K562 (cell line): Measurements from ENCODE around the gene SYMPK. TPM values are rescaled to one million over a fixed set of nuclear protein-coding genes. Genes with fewer than 3 reads are reported as not detected.

Experiments
- BDP1 ChIP-seq: IDR thresholded peaks from 3 replicates; pipeline ENCODE4 v1.6.1; 2011; ENCODE audit not compliant: insufficient read length, insufficient read depth
- CAMTA2 ChIP-seq: fragments of 250-450 bp; sonication (Bioruptor Pico); conservative IDR thresholded peaks from 2 replicates; pipeline ENCODE4 v1.5.1; 2022
- FUS ChIP-seq: fragments of 200-400 bp; formaldehyde crosslinking; optimal IDR thresholded peaks from 2 replicates; pipeline ENCODE3; 2017; ENCODE audit warnings: low read depth, low read length
- HDAC6 ChIP-seq: IDR thresholded peaks from 2 replicates; pipeline ENCODE4 v1.6.1; 2012; ENCODE audit warnings: low read depth, mild to moderate bottlenecking, control low read depth, inconsistent platforms, low read length, moderate library complexity
- HMGN3 ChIP-seq: IDR thresholded peaks from 2 replicates; pipeline ENCODE4 v1.6.1; 2011; ENCODE audit warnings: borderline replicate concordance, low read depth, mild to moderate bottlenecking, mixed read lengths, low read length; ENCODE audit not compliant: insufficient read length; ENCODE audit errors: extremely low read depth
- MXI1 ChIP-seq: IDR thresholded peaks from 2 replicates; pipeline ENCODE4 v1.6.1; 2011; ENCODE audit warnings: low read depth, mild to moderate bottlenecking, improper control_type of control experiment, low read length
- NCOA4 ChIP-seq: fragments of 450-650 bp; IDR thresholded peaks from 2 replicates; pipeline ENCODE4 v1.6.1; 2018; ENCODE audit warnings: mild to moderate bottlenecking; ENCODE audit not compliant: partially characterized antibody
- RNF2 ChIP-seq: sonication (generic); IDR thresholded peaks from 2 replicates; pipeline ENCODE4 v1.6.1; 2016
- TCF7L2 ChIP-seq: fragments of 150-350 bp; IDR thresholded peaks from 2 replicates; pipeline ENCODE4 v1.6.1; 2016; ENCODE audit warnings: low read depth, mild to moderate bottlenecking, low read length, moderate library complexity
- TSC22D4 ChIP-seq: fragments of 450-650 bp; IDR thresholded peaks from 2 replicates; pipeline ENCODE4 v1.6.1; 2016; ENCODE audit warnings: missing genetic modification characterization, missing biosample characterization, control low read depth
- ZFP30 ChIP-seq: fragments of 250-450 bp; sonication (Bioruptor Pico); IDR thresholded peaks from 2 replicates; pipeline ENCODE4 v1.8.0; 2022; ENCODE audit warnings: moderate library complexity, mild to moderate bottlenecking, inconsistent platforms, borderline replicate concordance
- ZNF146 ChIP-seq: IDR thresholded peaks from one replicate; pipeline ENCODE4 v1.6.1; 2018; ENCODE audit warnings: missing compliant biosample characterization; ENCODE audit not compliant: unreplicated experiment
- ZNF165 ChIP-seq: fragments of 250-450 bp; sonication (Bioruptor Pico); IDR thresholded peaks from 2 replicates; pipeline ENCODE4 v1.4.0; 2020; ENCODE audit warnings: borderline replicate concordance
- ZNF561 ChIP-seq: fragments of 450-650 bp; formaldehyde crosslinking; conservative IDR thresholded peaks from 2 replicates; pipeline ENCODE4 v1.4.0; 2020; ENCODE audit warnings: mild to moderate bottlenecking, moderate library complexity
- ZNF586 ChIP-seq: fragments of 450-650 bp; formaldehyde crosslinking; conservative IDR thresholded peaks from 2 replicates; pipeline ENCODE4 v1.4.0; 2020; ENCODE audit warnings: mild to moderate bottlenecking, moderate library complexity
- ZNF780A ChIP-seq: fragments of 250-450 bp; sonication (Bioruptor Pico); IDR thresholded peaks from 2 replicates; pipeline ENCODE4 v1.5.0; 2021; ENCODE audit warnings: mild to moderate bottlenecking
- polyA plus RNA-seq, 8 experiments: library from polyadenylated mRNA; depleted of rRNA in 4 of 8; stranded (reverse) in 5 of 8; unstranded in 3 of 8; fragments of >200 nt; fragmentation: Nextera tagmentation in 2 of 8; fragmentation: Illumina TruSeq in 1 of 8; extraction: Ambion mirVana in 2 of 8; extraction: Trizol in 1 of 8; gene quantifications; 2 replicates each; pipeline versions ENCODE4 v1.2.1 to v1.2.3, GENCODE V29; 2011 to 2014; ENCODE audit warnings: inconsistent platforms in 1 of 8, missing spikeins in 1 of 8
- total RNA-seq, 7 experiments: library from RNA; depleted of rRNA in 6 of 7; stranded (reverse); fragments of >200 nt in 6 of 7; fragmentation: Illumina TruSeq in 2 of 7; extraction: Trizol in 2 of 7; gene quantifications; 2 replicates each; pipeline versions ENCODE4 v1.2.1 to v1.2.3, GENCODE V29; 2011 to 2021; ENCODE audit warnings: low replicate concordance in 1 of 7
- TF ChIP-seq, protein P1 (sequence below): fragments of 450-650 bp; IDR thresholded peaks from 2 replicates; pipeline ENCODE4 v1.6.1; 2018; ENCODE audit warnings: mild to moderate bottlenecking, low read depth; ENCODE audit not compliant: partially characterized antibody
- TF ChIP-seq, protein P2 (sequence below): fragments of 450-650 bp; formaldehyde crosslinking; IDR thresholded peaks from 2 replicates; pipeline ENCODE4 v1.4.0; 2020; ENCODE audit warnings: mild to moderate bottlenecking, moderate library complexity
- TF ChIP-seq, protein P3 (sequence below): fragments of 250-450 bp; sonication (Bioruptor Pico); IDR thresholded peaks from 2 replicates; pipeline ENCODE4 v1.5.0; 2021; ENCODE audit warnings: mild to moderate bottlenecking, borderline replicate concordance
- TF ChIP-seq, protein P4 (sequence below): sonication (generic); formaldehyde crosslinking; IDR thresholded peaks from 2 replicates; pipeline ENCODE4 v1.8.0; 2022; ENCODE audit warnings: missing genetic modification reagents, mild to moderate bottlenecking, borderline replicate concordance

The SYMPK gene
- total and polyA plus RNA-seq, 9 of the 15 experiments (the other 6 are each of a cell fraction or from before 2014, with no cell fraction given): 0.73 to 95.5 (median 58.4) TPM

DNA sequence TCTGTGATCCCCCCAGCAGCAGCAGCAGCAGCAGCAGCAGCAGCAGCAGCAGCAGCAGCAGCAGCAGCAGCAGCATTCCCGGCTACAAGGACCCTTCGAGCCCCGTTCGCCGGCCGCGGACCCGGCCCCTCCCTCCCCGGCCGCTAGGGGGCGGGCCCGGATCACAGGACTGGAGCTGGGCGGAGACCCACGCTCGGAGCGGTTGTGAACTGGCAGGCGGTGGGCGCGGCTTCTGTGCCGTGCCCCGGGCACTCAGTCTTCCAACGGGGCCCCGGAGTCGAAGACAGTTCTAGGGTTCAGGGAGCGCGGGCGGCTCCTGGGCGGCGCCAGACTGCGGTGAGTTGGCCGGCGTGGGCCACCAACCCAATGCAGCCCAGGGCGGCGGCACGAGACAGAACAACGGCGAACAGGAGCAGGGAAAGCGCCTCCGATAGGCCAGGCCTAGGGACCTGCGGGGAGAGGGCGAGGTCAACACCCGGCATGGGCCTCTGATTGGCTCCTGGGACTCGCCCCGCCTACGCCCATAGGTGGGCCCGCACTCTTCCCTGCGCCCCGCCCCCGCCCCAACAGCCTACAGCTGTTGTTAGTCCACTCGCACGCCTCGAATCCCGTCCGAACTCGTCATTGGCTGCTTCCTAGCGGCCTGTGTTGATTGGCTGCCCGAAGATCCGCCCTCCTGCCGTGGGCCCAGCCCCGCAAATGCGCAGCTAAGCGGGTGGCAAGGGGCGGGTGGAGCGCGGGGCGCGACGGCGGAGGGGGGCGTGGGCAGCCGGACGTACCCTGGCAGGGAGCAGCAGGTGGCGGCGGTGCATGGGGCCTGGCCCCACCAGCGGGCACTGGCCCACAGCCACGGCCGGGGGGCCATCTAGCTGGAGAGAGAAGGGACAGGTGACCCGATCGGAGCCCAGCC, 92.5 kb downstream of the SYMPK start (continued):
- TF ChIP-seq TCF7L2 (no peak), CAMTA2 (CRISPR knock-in tag) (no peak), FUS (no peak), ZNF146 (CRISPR knock-in tag) (no peak), ZNF780A (CRISPR knock-in tag) (0 out of 2 replicates have a peak, but pooled peaks have one; percentile 48), BDP1 (no peak), NCOA4 (no peak), HDAC6 (no peak), ZNF586 (CRISPR knock-in tag) (no peak), ZFP30 (CRISPR knock-in tag) (no peak), RNF2 (no peak; the same call in 1 of the 2 replicates), MXI1 (peak; percentile 75; the same call in 1 of the 2 replicates), ZNF561 (CRISPR knock-in tag) (no peak), HMGN3 (peak; percentile 91), TSC22D4 (tag) (no peak), ZNF165 (CRISPR knock-in tag) (no peak)
- TF ChIP-seq, protein P1, sequence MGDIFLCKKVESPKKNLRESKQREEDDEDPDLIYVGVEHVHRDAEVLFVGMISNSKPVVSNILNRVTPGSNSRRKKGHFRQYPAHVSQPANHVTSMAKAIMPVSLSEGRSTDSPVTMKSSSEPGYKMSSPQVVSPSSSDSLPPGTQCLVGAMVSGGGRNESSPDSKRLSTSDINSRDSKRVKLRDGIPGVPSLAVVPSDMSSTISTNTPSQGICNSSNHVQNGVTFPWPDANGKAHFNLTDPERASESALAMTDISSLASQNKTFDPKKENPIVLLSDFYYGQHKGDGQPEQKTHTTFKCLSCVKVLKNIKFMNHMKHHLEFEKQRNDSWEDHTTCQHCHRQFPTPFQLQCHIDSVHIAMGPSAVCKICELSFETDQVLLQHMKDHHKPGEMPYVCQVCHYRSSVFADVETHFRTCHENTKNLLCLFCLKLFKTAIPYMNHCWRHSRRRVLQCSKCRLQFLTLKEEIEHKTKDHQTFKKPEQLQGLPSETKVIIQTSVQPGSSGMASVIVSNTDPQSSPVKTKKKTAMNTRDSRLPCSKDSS: no peak
- TF ChIP-seq, protein P2, sequence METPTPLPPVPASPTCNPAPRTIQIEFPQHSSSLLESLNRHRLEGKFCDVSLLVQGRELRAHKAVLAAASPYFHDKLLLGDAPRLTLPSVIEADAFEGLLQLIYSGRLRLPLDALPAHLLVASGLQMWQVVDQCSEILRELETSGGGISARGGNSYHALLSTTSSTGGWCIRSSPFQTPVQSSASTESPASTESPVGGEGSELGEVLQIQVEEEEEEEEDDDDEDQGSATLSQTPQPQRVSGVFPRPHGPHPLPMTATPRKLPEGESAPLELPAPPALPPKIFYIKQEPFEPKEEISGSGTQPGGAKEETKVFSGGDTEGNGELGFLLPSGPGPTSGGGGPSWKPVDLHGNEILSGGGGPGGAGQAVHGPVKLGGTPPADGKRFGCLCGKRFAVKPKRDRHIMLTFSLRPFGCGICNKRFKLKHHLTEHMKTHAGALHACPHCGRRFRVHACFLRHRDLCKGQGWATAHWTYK (CRISPR knock-in tag): peak; percentile 31; the same call in 1 of the 2 replicates
- TF ChIP-seq, protein P3, sequence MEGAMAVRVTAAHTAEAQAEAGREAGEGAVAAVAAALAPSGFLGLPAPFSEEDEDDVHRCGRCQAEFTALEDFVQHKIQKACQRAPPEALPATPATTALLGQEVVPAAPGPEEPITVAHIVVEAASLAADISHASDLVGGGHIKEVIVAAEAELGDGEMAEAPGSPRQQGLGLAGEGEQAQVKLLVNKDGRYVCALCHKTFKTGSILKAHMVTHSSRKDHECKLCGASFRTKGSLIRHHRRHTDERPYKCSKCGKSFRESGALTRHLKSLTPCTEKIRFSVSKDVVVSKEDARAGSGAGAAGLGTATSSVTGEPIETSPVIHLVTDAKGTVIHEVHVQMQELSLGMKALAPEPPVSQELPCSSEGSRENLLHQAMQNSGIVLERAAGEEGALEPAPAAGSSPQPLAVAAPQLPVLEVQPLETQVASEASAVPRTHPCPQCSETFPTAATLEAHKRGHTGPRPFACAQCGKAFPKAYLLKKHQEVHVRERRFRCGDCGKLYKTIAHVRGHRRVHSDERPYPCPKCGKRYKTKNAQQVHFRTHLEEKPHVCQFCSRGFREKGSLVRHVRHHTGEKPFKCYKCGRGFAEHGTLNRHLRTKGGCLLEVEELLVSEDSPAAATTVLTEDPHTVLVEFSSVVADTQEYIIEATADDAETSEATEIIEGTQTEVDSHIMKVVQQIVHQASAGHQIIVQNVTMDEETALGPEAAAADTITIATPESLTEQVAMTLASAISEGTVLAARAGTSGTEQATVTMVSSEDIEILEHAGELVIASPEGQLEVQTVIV (CRISPR knock-in tag): no peak
- TF ChIP-seq, protein P4, sequence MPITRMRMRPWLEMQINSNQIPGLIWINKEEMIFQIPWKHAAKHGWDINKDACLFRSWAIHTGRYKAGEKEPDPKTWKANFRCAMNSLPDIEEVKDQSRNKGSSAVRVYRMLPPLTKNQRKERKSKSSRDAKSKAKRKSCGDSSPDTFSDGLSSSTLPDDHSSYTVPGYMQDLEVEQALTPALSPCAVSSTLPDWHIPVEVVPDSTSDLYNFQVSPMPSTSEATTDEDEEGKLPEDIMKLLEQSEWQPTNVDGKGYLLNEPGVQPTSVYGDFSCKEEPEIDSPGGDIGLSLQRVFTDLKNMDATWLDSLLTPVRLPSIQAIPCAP (CRISPR knock-in tag): no peak
